ENCODE results near the gene CFAP100. TPM values are rescaled to one million over a fixed set of nuclear protein-coding genes. Genes with fewer than 3 reads are reported as not detected.

Gene CFAP100
- total RNA-seq, 2 experiments from 2014 or later: not detected

DNA sequence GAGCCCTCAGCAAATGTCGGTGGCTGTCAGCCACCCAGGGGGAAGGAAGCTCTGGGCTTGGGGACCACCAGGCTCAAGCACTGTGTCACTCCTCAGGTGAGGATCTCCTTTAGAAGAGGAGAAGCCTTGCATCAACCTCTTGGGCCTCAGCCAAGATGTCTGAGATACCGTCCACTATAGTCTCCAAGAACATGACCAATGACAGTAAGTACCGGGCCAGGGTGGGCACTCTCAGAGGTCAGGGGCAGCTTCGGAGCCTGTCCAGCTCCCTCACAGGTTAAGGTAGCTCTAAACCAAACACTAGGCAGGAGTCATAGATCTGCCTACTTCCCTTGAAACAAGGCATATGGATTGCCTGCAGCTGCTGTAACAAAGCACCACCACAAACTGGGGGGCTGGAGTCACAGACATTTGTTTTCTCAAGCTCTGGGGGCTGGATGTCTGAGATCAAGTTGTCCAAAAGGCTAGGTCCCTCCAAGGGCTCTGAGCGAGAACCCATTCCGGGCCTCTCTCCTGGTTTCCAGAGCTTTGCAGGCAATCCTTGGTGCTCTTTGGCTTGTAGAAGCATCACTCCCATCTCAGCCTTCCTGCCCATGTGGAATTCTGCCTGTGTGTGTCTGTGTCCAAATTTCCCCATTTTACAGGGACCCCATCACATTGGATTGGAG is 1.3 kb downstream of the CFAP100 start:
- CTCF ChIA-PET: no interaction called here
- no peaks in the 10 kb centered on the region for H3K9me3 Mint-ChIP-seq

DNA sequence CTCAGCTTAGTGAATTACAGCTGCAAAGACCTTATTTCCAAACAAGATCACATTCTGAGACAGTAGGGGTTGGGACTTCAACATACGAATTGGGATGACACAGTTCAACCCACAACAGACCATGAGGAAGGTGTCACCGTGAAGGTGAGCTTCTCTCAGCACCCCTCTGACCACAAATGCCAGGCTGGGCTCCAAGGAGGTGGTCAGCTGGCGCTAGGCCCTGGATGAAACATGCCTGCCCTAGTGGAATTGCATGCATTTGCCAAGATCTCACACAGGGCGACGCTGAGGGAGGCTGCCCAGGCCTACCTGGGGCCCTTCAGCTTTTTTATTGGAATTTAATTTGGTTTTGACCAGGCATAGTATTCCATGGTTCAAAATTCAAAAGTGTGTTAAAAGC is 1.8 kb downstream of the CFAP100 start:
- no peak for DNase-seq
- no peaks in the 10 kb centered on the region for H3K9me3 Mint-ChIP-seq
- no peaks in the 10 kb centered on the region for H3K36me3 Mint-ChIP-seq (ENCODE audit: low read depth)

More for the DNA sequence above, 1.3 kb downstream of the CFAP100 start:
- Mint-ChIP-seq H3K4me1 (no peaks in the 10 kb centered on the region), H3K27ac (no peak overlapping the region), H3K4me3 (no peak overlapping the region), H3K36me3 (ENCODE audit: low read depth) (no peaks in the 10 kb centered on the region), H3K27me3 (peaks cover 37% of the 10 kb centered on the region)
- POLR2A ChIA-PET: no interaction called here
- DNase-seq: no peak

DNA sequence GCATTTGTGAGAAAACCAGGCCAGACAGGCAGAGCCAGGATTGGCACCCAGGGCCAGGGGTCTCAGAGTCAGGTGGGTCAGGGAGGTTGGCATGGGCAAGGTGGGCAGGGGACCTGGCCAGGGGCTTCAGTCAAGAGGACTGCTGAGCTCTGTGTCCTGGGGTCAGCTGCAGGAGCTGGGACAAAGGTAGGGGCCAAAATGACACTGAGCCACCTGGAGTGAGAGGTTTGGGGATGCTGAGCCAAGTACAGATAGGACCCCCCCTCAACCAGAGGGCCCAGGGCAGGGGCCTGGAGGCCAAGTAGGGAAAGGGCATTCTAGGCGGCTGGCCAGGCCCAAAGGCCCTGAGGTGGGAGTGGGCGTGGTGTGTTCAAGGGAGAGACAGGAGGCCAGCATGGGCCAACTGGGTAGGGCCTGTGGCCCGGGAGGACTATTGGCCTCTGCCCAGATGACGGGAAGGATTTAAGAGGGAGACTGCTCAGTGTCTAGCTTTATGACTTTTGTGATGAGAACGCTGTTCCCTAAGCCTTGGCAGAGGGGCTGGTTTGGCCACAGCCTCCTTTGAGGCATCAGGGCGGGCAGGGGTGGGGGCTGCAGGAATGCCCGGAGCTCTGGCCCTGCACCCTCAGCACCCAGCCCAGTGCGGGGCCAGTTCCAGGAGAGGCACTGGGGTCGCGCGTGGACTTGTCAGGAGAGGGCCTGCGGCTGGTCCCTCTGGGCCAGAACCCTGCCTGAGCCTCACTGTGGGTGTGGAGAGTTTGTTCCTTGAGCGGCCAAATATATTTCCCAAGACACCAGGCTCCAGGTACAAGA is 3.1 kb downstream of the CFAP100 start:
- H3K4me1 Mint-ChIP-seq: no peaks in the 10 kb centered on the region
- no peak overlapping the region for H3K4me3 Mint-ChIP-seq
- H3K36me3 Mint-ChIP-seq (ENCODE audit: low read depth): no peaks in the 10 kb centered on the region
- DNase-seq: no peak
- ChIA-PET CTCF (no interaction called here), POLR2A (no interaction called here)
- H3K9me3 Mint-ChIP-seq: no peaks in the 10 kb centered on the region
- H3K27ac Mint-ChIP-seq: no peak overlapping the region
- H3K27me3 Mint-ChIP-seq: peaks cover 26% of the 10 kb centered on the region

More for the DNA sequence above, 1.8 kb downstream of the CFAP100 start:
- Mint-ChIP-seq H3K27ac (no peak overlapping the region), H3K27me3 (peaks cover 34% of the 10 kb centered on the region), H3K4me3 (no peak overlapping the region), H3K4me1 (no peaks in the 10 kb centered on the region)
- ChIA-PET CTCF (no interaction called here), POLR2A (no interaction called here)

DNA sequence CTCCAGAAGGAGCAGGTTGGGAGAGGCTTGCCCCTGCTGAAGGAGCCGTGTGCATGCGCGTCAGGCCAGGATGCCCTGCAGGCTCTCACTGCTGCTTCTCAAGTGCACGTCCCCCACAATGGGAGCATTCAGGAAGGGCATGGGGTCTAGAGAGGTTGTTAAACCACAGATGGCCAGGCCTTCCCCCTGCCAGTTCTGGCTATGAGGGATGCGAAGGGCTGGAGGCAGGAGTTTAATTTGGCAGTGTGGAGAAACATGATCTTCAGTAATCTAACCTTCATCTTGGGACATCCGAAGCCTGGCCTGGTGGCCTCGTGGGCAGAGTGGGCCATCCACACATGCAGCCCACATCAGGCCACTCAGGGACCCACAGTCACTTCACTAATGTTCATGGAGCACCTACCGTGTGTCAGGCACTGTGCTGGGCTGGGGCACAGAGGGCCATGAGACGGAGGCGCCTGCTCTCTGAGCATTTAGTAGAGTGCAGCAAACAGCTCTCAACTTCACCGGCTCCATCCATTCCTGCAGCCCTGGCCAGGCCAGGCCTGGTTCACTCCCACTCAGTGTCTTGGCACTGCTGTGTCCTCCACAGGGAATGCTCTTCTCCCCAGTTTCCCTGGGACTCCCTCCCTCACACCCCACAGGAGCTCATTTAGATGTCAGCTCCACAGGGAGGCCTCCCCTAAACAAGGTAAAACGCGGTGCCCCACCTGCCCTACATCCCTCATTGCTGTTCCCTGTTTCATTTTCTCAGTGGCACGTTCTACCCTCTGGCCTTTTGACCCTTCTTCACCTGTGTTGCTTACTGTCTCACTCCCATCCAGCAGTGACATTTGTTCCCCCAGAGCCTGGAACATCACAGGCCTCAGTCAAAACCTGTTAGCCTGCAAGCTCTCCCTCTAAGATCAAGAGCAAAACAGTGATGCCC is 4.0 kb downstream of the CFAP100 start:
- DNase-seq: no peak
- Mint-ChIP-seq H3K9me3 (no peaks in the 10 kb centered on the region), H3K4me3 (no peak overlapping the region), H3K27ac (no peak overlapping the region), H3K27me3 (peaks cover 20% of the 10 kb centered on the region), H3K36me3 (ENCODE audit: low read depth) (no peaks in the 10 kb centered on the region), H3K4me1 (no peaks in the 10 kb centered on the region)
- ChIA-PET CTCF (no interaction called here), POLR2A (no interaction called here)

DNA sequence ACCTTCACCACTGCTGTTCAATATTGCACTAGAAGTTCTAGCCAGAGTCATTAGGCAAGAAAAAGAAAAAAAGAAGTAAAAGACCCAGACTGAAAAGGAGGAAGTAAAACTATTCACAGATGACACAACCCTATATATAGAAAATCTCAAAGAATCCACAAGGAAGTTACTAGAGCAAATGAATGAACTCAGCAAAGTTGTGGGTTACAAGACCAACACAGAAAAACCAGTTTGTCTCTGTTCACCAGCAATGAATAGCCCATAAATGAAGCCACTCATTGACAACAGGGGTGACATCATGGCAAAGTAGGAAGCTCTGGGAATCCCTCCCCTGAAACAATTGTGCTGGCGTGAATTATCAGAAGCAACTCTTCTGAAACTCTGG is 4.6 kb downstream of the CFAP100 start:
- no peak for DNase-seq
- CTCF ChIA-PET: no interaction called here

DNA sequence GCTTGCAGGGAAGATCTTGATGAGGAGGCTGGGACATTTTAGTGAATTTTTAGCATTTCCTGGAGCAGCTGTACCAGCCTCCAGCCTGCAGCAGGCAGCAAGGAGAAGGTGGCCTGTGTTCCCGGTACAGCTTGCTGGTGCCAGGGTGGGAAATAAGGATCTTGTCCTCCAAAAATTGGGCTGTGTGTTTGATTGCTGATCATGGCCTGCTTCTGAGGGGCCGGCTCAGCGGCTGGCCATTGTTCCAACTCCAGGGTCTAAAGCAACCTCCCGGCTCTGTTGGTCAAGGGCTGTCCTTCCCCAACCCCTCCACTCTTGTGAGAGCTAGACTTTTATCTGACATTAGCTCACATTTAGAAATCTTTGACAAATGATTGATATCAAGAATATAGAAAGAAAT is 5.0 kb downstream of the CFAP100 start:
- Mint-ChIP-seq H3K9me3 (no peaks in the 10 kb centered on the region), H3K27ac (no peak overlapping the region), H3K27me3 (peaks cover 12% of the 10 kb centered on the region), H3K4me1 (no peaks in the 10 kb centered on the region), H3K4me3 (no peak overlapping the region), H3K36me3 (ENCODE audit: low read depth) (no peaks in the 10 kb centered on the region)
- no peak for DNase-seq
- CTCF ChIA-PET: no interaction called here
- POLR2A ChIA-PET: no interaction called here

More for the DNA sequence above, 4.6 kb downstream of the CFAP100 start:
- Mint-ChIP-seq H3K9me3 (no peaks in the 10 kb centered on the region), H3K27me3 (peaks cover 13% of the 10 kb centered on the region), H3K27ac (no peak overlapping the region), H3K4me1 (no peaks in the 10 kb centered on the region), H3K4me3 (no peak overlapping the region), H3K36me3 (ENCODE audit: low read depth) (no peaks in the 10 kb centered on the region)
- POLR2A ChIA-PET: no interaction called here

DNA sequence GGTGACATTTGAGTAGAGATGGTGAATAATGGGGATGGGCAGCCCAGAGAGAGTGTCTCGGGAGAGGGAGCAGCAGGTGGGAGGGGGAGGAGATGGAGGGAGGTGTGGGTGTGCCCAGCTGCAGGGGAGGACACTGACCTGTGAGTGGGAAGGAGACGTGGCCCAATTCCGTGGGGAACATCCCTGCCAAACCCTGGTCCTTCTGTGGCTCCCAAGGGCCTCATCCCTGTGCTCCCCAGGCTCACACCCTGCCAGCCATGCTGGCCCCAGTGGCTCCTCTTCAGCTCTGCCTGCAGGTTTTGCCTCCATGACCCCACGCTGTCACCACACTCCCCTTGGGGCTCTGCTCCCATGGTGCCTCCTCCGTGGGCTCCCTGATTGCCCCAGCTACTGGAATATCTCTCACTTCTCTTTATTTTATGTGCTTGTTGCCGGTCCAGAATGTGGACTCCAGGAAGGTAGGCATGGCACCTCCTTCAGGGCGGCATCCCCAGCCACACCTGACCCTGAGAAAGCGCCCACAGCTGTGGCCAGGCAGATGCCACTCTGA is 7.0 kb downstream of the CFAP100 start:
- Mint-ChIP-seq H3K9me3 (no peaks in the 10 kb centered on the region), H3K36me3 (ENCODE audit: low read depth) (no peaks in the 10 kb centered on the region), H3K27me3 (peaks cover 3% of the 10 kb centered on the region), H3K4me3 (no peak overlapping the region), H3K4me1 (no peaks in the 10 kb centered on the region), H3K27ac (no peak overlapping the region)
- CTCF ChIA-PET: no interaction called here
- POLR2A ChIA-PET: no interaction called here
- DNase-seq: no peak

DNA sequence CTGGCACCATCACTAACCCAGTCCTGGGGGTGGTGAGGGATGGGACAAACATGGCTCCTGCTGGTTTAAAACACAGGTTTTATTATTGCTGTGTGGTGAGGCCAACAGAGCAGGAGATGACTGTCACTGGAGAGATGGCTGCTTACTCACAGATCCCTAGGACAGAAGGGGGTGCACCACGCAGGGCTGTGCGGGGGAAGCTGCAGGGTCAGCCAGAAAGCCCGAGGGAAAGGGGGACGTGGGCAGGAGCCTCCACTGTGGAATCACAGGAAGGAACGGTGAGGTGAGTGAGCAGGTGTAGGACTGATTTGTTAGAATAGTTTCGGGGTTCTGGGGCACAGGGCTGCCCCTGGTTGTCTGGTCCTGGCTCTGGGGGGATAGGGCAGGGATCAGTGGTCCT is 7.5 kb downstream of the CFAP100 start:
- peaks cover 6% of the 10 kb centered on the region for H3K27me3 Mint-ChIP-seq
- no peaks in the 10 kb centered on the region for H3K36me3 Mint-ChIP-seq (ENCODE audit: low read depth)
- no peak overlapping the region for H3K4me3 Mint-ChIP-seq
- no peaks in the 10 kb centered on the region for H3K4me1 Mint-ChIP-seq
- POLR2A ChIA-PET: no interaction called here
- CTCF ChIA-PET: no interaction called here
- H3K9me3 Mint-ChIP-seq: no peaks in the 10 kb centered on the region
- DNase-seq: no peak
- H3K27ac Mint-ChIP-seq: no peak overlapping the region

DNA sequence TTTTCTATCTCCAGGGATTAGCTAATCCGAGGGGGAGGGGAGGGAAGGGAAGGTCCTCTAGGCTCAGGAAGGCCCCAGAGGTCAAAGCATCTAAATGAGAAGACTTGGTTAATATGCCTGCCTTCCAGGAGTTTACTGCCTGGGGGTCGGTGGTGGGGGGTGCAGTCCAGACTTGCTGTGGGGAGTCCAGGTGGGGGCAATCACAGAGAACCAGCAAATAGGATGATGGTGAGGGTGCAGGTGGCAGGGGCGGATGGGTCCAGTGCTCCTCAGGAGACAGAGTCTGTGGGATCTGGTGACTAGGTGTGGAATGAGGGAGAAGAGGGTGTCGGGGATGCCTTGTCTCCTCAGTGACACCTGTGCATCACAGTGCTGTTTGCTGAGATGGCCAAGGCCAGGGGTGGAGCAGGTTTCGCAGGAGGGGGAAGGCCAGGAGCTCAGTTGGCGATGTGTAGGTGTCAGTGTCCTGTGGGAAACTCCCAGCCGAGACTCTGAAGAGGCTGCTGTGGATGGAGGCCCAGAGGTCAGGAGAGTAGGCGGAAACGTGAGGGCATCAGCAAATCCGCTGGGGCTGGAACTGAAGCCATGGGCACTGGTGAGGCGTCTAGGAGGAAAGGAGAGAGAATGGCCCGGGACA is 8.1 kb downstream of the CFAP100 start:
- no peaks in the 10 kb centered on the region for H3K9me3 Mint-ChIP-seq
- H3K36me3 Mint-ChIP-seq (ENCODE audit: low read depth): no peaks in the 10 kb centered on the region
- no peak overlapping the region for H3K4me3 Mint-ChIP-seq
- H3K27me3 Mint-ChIP-seq: peaks cover 6% of the 10 kb centered on the region
- POLR2A ChIA-PET: no interaction called here
- no peak for DNase-seq
- CTCF ChIA-PET: interaction anchor here (0.5 kb wide), 1 partner anchor 1154 kb away, joined by 3 read pairs; no protein-coding TSS in a partner anchor
- H3K27ac Mint-ChIP-seq: no peak overlapping the region
- H3K4me1 Mint-ChIP-seq: no peaks in the 10 kb centered on the region

DNA sequence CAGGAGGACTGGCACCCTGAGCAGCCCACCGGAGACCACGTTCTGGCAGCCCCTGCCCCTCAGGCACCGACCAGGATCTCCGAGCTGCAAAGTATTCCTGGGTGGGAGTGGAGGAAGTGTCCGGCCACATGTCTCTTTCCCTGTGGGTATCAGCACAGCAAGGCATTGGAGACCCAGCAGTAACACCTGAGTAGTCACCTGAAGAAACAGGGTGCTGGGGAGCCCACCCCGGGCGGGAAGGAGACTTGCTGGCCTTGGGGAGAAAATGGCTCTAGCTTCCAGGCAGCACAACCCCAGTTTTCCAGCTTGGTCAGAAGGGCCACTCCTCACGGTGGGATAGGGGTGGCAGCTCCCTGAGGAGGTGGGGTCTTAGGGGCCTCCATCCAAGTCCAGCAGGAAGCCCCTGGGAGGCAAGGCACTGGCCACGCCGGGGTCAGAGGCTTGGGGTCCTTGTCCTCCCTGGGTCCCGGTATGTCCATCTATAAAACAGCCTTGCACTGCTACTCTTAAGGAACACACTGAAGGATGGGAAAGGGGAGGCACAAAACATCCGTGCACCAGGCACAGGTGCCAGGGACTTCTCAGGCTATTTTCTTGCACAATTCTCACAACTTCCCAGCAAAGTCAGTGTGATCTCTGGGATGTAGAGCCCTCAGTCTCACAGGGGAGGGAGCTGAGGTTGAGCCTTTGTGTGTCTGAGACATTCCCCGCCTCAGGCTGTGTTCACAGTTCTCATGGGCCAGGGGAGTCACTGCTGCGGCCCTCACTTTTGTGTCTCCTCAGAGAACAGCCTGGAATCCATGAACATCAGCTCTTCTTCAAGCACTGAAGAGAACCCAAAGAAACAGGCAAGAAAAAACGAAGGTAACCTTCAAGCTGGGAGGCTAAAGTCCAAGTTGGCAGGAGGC is 11.9 kb downstream of the CFAP100 start:
- Mint-ChIP-seq H3K36me3 (ENCODE audit: low read depth) (no peaks in the 10 kb centered on the region), H3K4me1 (no peaks in the 10 kb centered on the region), H3K27me3 (peaks cover 13% of the 10 kb centered on the region), H3K27ac (no peak overlapping the region), H3K9me3 (no peaks in the 10 kb centered on the region), H3K4me3 (no peak overlapping the region)
- DNase-seq: no peak
- ChIA-PET CTCF (no interaction called here), POLR2A (no interaction called here)

DNA sequence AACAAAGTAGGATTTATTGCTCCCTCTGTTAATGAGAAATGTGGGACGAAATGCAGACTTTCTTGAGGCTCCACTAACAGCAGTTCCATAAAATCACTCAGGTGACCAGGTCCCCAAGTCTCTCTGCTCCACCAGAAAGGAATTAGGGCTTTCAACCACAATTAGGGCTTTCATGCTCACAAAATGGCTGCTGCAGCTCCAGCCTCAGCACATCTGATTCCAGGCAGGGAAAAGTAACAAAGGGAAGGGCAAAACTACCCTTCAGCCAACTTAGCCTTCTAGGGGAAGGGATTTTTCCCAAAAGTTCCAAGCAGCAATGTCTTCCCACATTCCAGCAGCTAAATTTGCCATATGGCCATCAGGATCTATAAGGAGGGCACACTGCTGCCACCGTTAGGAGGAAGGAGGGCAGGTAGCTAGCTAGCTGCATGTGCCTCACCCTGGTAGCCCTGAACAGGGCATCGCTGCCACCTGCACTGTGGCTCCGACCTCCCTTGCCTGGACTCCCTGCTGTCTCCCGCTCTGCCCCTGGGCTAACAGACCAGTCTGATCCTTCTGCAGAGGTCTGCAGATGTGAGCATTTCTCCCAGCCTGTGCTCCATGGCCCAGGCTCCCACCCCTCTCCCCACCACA is 12.8 kb downstream of the CFAP100 start:
- no peak for DNase-seq
- ChIA-PET CTCF (no interaction called here), POLR2A (no interaction called here)
- Mint-ChIP-seq H3K27me3 (peaks cover 19% of the 10 kb centered on the region), H3K4me1 (no peaks in the 10 kb centered on the region), H3K4me3 (no peak overlapping the region), H3K9me3 (no peaks in the 10 kb centered on the region), H3K27ac (no peak overlapping the region), H3K36me3 (ENCODE audit: low read depth) (no peaks in the 10 kb centered on the region)

DNA sequence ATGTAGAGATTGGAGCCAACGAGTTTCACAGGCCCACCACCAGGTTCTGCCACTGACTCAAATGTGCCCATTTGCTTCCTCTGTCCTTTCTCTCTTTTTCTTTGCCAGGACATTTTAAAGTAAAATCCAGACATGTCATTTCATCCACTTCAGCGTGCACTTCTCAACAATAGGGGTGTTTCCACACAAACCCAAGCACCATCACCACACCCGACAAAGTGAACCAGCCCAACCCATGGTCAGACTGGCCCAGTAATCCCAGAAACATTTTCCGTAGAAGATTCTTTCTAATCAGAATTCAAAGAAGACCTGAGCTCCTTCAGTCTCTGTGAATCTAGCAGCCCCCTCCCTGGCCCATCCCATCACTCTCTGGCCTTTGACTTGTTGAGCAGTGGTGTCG is 13.4 kb downstream of the CFAP100 start:
- DNase-seq: no peak
- Mint-ChIP-seq H3K9me3 (no peaks in the 10 kb centered on the region), H3K27ac (no peak overlapping the region), H3K36me3 (ENCODE audit: low read depth) (no peaks in the 10 kb centered on the region), H3K4me3 (no peak overlapping the region), H3K27me3 (peaks cover 16% of the 10 kb centered on the region), H3K4me1 (no peaks in the 10 kb centered on the region)
- ChIA-PET CTCF (no interaction called here), POLR2A (no interaction called here)
